ENCODE results near the gene POLR3H.
A peak's percentile ranks its signal among the peaks of the same experiment; 100 is the strongest.

Gene POLR3H

DNA sequence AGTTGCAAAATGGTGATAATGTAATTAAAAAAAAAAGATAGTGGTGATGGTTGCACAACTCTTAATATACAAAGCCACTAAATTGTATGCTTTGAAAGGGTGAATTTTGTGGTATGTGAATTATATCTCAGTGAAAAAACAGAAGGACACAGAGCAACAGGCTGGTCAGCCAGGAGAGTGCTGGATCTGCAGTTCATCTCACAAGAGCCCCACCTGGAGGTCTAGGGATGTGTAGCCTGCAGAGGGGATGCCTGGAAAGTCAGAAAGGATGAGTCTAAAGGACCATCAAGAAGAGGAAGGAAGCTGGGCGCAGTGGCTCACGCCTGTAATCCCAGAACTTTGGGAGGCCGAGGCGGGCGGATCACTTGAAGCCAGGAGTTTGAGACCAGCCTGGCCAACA, 9.0 kb downstream of the POLR3H start:
- no peak overlapping the region for H3K4me2 ChIP-seq
- H3K9ac ChIP-seq = no peak overlapping the region
- no peaks in the 10 kb centered on the region for H3K27me3 ChIP-seq (ENCODE audit: insufficient read depth, low read depth)
- H2AFZ ChIP-seq (ENCODE audit: low read depth) = no peak overlapping the region
- peaks cover 12% of the 10 kb centered on the region; the same call in 1 of the 2 replicates for H3K79me2 ChIP-seq (ENCODE audit: insufficient read depth, low read depth)
- no peak overlapping the region for H3K27ac ChIP-seq
- H3K36me3 ChIP-seq (ENCODE audit: insufficient read depth) = no peaks in the 10 kb centered on the region
- no peaks in the 10 kb centered on the region for H3K4me1 ChIP-seq (ENCODE audit: low read depth, poor library complexity, severe bottlenecking)
- no peaks in the 10 kb centered on the region for H4K20me1 ChIP-seq (ENCODE audit: insufficient read depth)
- no peak for TF ChIP-seq CTCF (conservative IDR thresholded peaks at IDR 0.05; ENCODE audit: low read depth, low read length)
- no peak overlapping the region for H3K4me3 ChIP-seq (IDR thresholded peaks at IDR 0.05; ENCODE audit: insufficient read depth, low read depth, low read length)

GRCh38 chr22:41534219-41534618, 10.1 kb downstream of the POLR3H start:
- no peak for TF ChIP-seq CTCF (conservative IDR thresholded peaks at IDR 0.05; ENCODE audit: low read depth, low read length)
- Histone ChIP-seq H3K36me3 (ENCODE audit: insufficient read depth) (no peaks in the 10 kb centered on the region), H2AFZ (ENCODE audit: low read depth) (no peak overlapping the region), H4K20me1 (ENCODE audit: insufficient read depth) (no peaks in the 10 kb centered on the region), H3K27me3 (ENCODE audit: insufficient read depth, low read depth) (no peaks in the 10 kb centered on the region), H3K79me2 (ENCODE audit: insufficient read depth, low read depth) (peaks cover 1% of the 10 kb centered on the region; the same call in 1 of the 2 replicates), H3K4me3 (IDR thresholded peaks at IDR 0.05; ENCODE audit: insufficient read depth, low read depth, low read length) (no peak overlapping the region), H3K4me1 (ENCODE audit: low read depth, poor library complexity, severe bottlenecking) (no peaks in the 10 kb centered on the region), H3K4me2 (no peak overlapping the region), H3K9ac (no peak overlapping the region), H3K27ac (no peak overlapping the region)

- Histone ChIP-seq H2AFZ (ENCODE audit: low read depth) (no peak overlapping the region), H3K27ac (no peak overlapping the region), H3K36me3 (ENCODE audit: insufficient read depth) (peaks cover 4% of the 10 kb centered on the region; the same call in 1 of the 2 replicates), H3K4me1 (ENCODE audit: low read depth, poor library complexity, severe bottlenecking) (no peaks in the 10 kb centered on the region), H3K4me3 (IDR thresholded peaks at IDR 0.05; ENCODE audit: insufficient read depth, low read depth, low read length) (no peak overlapping the region), H3K4me2 (no peak overlapping the region), H4K20me1 (ENCODE audit: insufficient read depth) (no peaks in the 10 kb centered on the region), H3K79me2 (ENCODE audit: insufficient read depth, low read depth) (no peaks in the 10 kb centered on the region; the same call in 1 of the 2 replicates), H3K27me3 (ENCODE audit: insufficient read depth, low read depth) (no peaks in the 10 kb centered on the region), H3K9ac (no peak overlapping the region)
- peak; percentile 80 for TF ChIP-seq CTCF (conservative IDR thresholded peaks at IDR 0.05; ENCODE audit: low read depth, low read length)
These were observed 11.1 kb downstream of the POLR3H start for GRCh38 chr22:41532908-41533825.

GRCh38 chr22:41531715-41532477, 12.4 kb downstream of the POLR3H start:
- peaks cover 5% of the 10 kb centered on the region; the same call in 1 of the 2 replicates for H3K36me3 ChIP-seq (ENCODE audit: insufficient read depth)

More at GRCh38 chr22:41531715-41532477, 12.4 kb downstream of the POLR3H start:
- H3K9ac ChIP-seq = no peak overlapping the region
- H2AFZ ChIP-seq (ENCODE audit: low read depth) = no peak overlapping the region
- H3K4me2 ChIP-seq = no peak overlapping the region
- no peaks in the 10 kb centered on the region for H3K27me3 ChIP-seq (ENCODE audit: insufficient read depth, low read depth)
- TF ChIP-seq CTCF (conservative IDR thresholded peaks at IDR 0.05; ENCODE audit: low read depth, low read length) = no peak
- no peak overlapping the region for H3K27ac ChIP-seq
- no peak overlapping the region for H3K4me3 ChIP-seq (IDR thresholded peaks at IDR 0.05; ENCODE audit: insufficient read depth, low read depth, low read length)
- H3K79me2 ChIP-seq (ENCODE audit: insufficient read depth, low read depth) = no peaks in the 10 kb centered on the region; the same call in 1 of the 2 replicates
- H4K20me1 ChIP-seq (ENCODE audit: insufficient read depth) = no peaks in the 10 kb centered on the region
- no peaks in the 10 kb centered on the region for H3K4me1 ChIP-seq (ENCODE audit: low read depth, poor library complexity, severe bottlenecking)

Measured in KMS-11 (cell line).